SK-N-MC (cell line): ENCODE results near the gene NDUFAF3.

ENCODE experiments used
- DNase-seq: peaks from one replicate; pipeline ENCODE4 v3.0.0-alpha.2; 2011; ENCODE audit warnings: low read depth, low spot score
- H3K27ac ChIP-seq: fragments of 200-600 bp; sonication (generic); 2 replicates; pipeline ENCODE4 v1.5.1; 2016; ENCODE audit warnings: mixed run types
- H3K36me3 ChIP-seq: fragments of 200-600 bp; sonication (generic); 2 replicates; pipeline ENCODE4 v1.6.1; 2017; ENCODE audit warnings: antibody characterized with exemption, low read length, mixed read lengths; ENCODE audit not compliant: insufficient read depth
- H3K4me3 ChIP-seq: fragments of 200-600 bp; sonication (generic); 2 replicates; pipeline ENCODE4 v1.5.1; 2016
- H3K9ac ChIP-seq: fragments of 200-600 bp; sonication (generic); 2 replicates; pipeline ENCODE4 v1.8.0; 2017; ENCODE audit warnings: mixed run types, mixed read lengths; ENCODE audit not compliant: insufficient read length
- H3K9me3 ChIP-seq: fragments of 200-600 bp; sonication (generic); 2 replicates; pipeline ENCODE4 v1.6.1; 2017; ENCODE audit warnings: low read depth, mild to moderate bottlenecking, antibody characterized with exemption, low read length, moderate library complexity, mixed read lengths
- EZH2 ChIP-seq: fragments of 200-600 bp; sonication (generic); IDR thresholded peaks from one replicate; pipeline ENCODE4 v1.6.1; 2017; ENCODE audit warnings: antibody characterized with exemption
- FOXP2 ChIP-seq: optimal IDR thresholded peaks from 2 replicates; pipeline ENCODE3; 2011; ENCODE audit warnings: mild to moderate bottlenecking, moderate library complexity; ENCODE audit not compliant: insufficient read depth; ENCODE audit errors: extremely low read length, control extremely low read depth
- POLR2AphosphoS5 ChIP-seq: IDR thresholded peaks from 2 replicates; pipeline ENCODE4 v1.6.1; 2012; ENCODE audit warnings: mild to moderate bottlenecking, low read depth, low read length, borderline replicate concordance

NDUFAF3 gene

GRCh38 chr3:49020330-49021212 is 1.4 kb upstream of the NDUFAF3 start:
- Histone ChIP-seq H3K27ac (no peak overlapping the region), H3K36me3 (peaks cover 17% of the 10 kb centered on the region; the same call in 1 of the 2 replicates), H3K9me3 (no peaks in the 10 kb centered on the region), H3K9ac (peak overlapping the region; percentile 78), H3K4me3 (peak overlapping the region; percentile 86)
- DNase-seq, result no peak
- TF ChIP-seq POLR2AphosphoS5, result no peak
- TF ChIP-seq EZH2, result no peak
- TF ChIP-seq FOXP2, result no peak

GRCh38 chr3:49021213-49021812 is 608 bp upstream of the NDUFAF3 start:
- H3K9me3 ChIP-seq, result no peaks in the 10 kb centered on the region
- peak; percentile 73 for DNase-seq
- H3K27ac ChIP-seq, result peak overlapping the region; percentile 85
- H3K9ac ChIP-seq, result peak overlapping the region; percentile 94
- H3K4me3 ChIP-seq, result peak overlapping the region; percentile 86
- TF ChIP-seq EZH2, result no peak
- peak; percentile 100 for TF ChIP-seq POLR2AphosphoS5
- no peak for TF ChIP-seq FOXP2
- peaks cover 24% of the 10 kb centered on the region; the same call in 1 of the 2 replicates for H3K36me3 ChIP-seq

GRCh38 chr3:49022688-49023171 is 809 bp downstream of the NDUFAF3 start:
- H3K36me3 ChIP-seq, result peaks cover 33% of the 10 kb centered on the region; the same call in 1 of the 2 replicates
- no peak for DNase-seq
- peak overlapping the region; percentile 94 for H3K9ac ChIP-seq
- H3K27ac ChIP-seq, result no peak overlapping the region
- H3K9me3 ChIP-seq, result no peaks in the 10 kb centered on the region
- peak overlapping the region; percentile 86 for H3K4me3 ChIP-seq
- TF ChIP-seq POLR2AphosphoS5, result no peak
- TF ChIP-seq EZH2, result no peak
- no peak for TF ChIP-seq FOXP2

GRCh38 chr3:49023775-49024174 is 1.9 kb downstream of the NDUFAF3 start:
- Histone ChIP-seq H3K9ac (no peak overlapping the region), H3K36me3 (peaks cover 37% of the 10 kb centered on the region; the same call in 1 of the 2 replicates), H3K27ac (no peak overlapping the region), H3K9me3 (no peaks in the 10 kb centered on the region), H3K4me3 (no peak overlapping the region)
- TF ChIP-seq EZH2, result no peak
- TF ChIP-seq POLR2AphosphoS5, result no peak; the same call in 1 of the 2 replicates
- TF ChIP-seq FOXP2, result no peak
- no peak for DNase-seq

- Histone ChIP-seq H3K9me3 (no peaks in the 10 kb centered on the region), H3K36me3 (peaks cover 37% of the 10 kb centered on the region; the same call in 1 of the 2 replicates), H3K27ac (no peak overlapping the region), H3K9ac (no peak overlapping the region), H3K4me3 (no peak overlapping the region)
- TF ChIP-seq POLR2AphosphoS5 (no peak), EZH2 (no peak), FOXP2 (no peak)
- DNase-seq, result no peak
Measured at GRCh38 chr3:49024449-49024848, 2.5 kb downstream of the NDUFAF3 start.

GRCh38 chr3:49025005-49025792 is 3.3 kb downstream of the NDUFAF3 start:
- H3K27ac ChIP-seq, result no peak overlapping the region
- no peak for DNase-seq

GRCh38 chr3:49025793-49026520 is 4.0 kb downstream of the NDUFAF3 start:
- no peak for TF ChIP-seq FOXP2
- H3K36me3 ChIP-seq, result peaks cover 37% of the 10 kb centered on the region; the same call in 1 of the 2 replicates

More at GRCh38 chr3:49025005-49025792, 3.3 kb downstream of the NDUFAF3 start:
- Histone ChIP-seq H3K4me3 (no peak overlapping the region), H3K9me3 (no peaks in the 10 kb centered on the region), H3K36me3 (peaks cover 37% of the 10 kb centered on the region; the same call in 1 of the 2 replicates), H3K9ac (no peak overlapping the region)
- no peak for TF ChIP-seq FOXP2
- peak; percentile 32 for TF ChIP-seq POLR2AphosphoS5
- no peak for TF ChIP-seq EZH2

More at GRCh38 chr3:49025793-49026520, 4.0 kb downstream of the NDUFAF3 start:
- DNase-seq, result no peak
- no peaks in the 10 kb centered on the region for H3K9me3 ChIP-seq
- H3K4me3 ChIP-seq, result no peak overlapping the region
- no peak overlapping the region for H3K9ac ChIP-seq
- H3K27ac ChIP-seq, result no peak overlapping the region
